Fibroblast of lung (primary cell): Measurements from ENCODE around the gene NTMT2.

ENCODE experiments used
- EZH2 ChIP-seq: IDR thresholded peaks from 2 replicates; pipeline ENCODE4 v1.5.1; 2012; ENCODE audit warnings: low read length, control low read depth, mild to moderate bottlenecking; ENCODE audit errors: missing control alignments
- TF ChIP-seq, protein P1 (sequence below), 2 donors: IDR thresholded peaks in 1 of 2; conservative IDR thresholded peaks in 1 of 2; 1 replicate in 1 of 2; 2 replicates in 1 of 2; pipeline ENCODE4 v1.5.1; 2011 to 2012; ENCODE audit warnings: low read length in 2 of 2, control low read depth in 1 of 2, inconsistent platforms in 1 of 2, low read depth in 1 of 2, mild to moderate bottlenecking in 1 of 2

DNA sequence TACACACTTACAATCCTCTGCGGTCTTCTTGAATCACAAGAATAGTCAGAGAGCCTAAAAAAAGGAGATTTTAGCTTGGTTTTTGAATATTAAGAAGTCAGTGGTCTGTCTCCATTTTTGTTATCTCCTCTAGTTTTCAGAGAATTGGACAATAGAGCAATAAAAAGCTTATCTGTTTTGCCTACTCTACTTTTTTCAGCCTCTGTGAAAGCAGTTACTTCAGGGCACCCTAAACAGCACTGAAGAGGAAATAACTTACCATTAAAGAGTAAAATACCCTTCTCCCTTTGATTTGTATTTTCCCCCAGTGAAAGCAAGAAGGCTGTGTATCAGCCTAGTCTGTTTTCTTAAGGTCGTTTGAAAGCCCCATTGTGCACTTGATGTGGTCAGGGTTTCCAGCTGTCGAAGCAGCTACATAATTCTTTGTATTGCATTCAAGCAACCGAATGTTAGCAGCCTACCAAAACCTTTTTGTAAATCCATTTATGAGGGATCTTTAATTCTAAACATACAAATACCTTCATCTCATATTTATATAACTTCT lies 1.0 kb downstream of the NTMT2 start:
- TF ChIP-seq, protein P1, sequence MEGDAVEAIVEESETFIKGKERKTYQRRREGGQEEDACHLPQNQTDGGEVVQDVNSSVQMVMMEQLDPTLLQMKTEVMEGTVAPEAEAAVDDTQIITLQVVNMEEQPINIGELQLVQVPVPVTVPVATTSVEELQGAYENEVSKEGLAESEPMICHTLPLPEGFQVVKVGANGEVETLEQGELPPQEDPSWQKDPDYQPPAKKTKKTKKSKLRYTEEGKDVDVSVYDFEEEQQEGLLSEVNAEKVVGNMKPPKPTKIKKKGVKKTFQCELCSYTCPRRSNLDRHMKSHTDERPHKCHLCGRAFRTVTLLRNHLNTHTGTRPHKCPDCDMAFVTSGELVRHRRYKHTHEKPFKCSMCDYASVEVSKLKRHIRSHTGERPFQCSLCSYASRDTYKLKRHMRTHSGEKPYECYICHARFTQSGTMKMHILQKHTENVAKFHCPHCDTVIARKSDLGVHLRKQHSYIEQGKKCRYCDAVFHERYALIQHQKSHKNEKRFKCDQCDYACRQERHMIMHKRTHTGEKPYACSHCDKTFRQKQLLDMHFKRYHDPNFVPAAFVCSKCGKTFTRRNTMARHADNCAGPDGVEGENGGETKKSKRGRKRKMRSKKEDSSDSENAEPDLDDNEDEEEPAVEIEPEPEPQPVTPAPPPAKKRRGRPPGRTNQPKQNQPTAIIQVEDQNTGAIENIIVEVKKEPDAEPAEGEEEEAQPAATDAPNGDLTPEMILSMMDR (conservative IDR thresholded peaks at IDR 0.05 in 1 of 2, IDR thresholded peaks at IDR 0.05 in 1 of 2; ENCODE audit: low read depth in 1 of 2, low read length in 2 of 2), result no peak
- TF ChIP-seq EZH2, result no peak
